HFFc6 (cell line): ENCODE measurements around the gene SLC25A43. TPM values are rescaled to one million over a fixed set of nuclear protein-coding genes. Genes with fewer than 3 reads are reported as not detected.

Experiments
- DNase-seq: peaks from one replicate; pipeline ENCODE4 v3.0.0-alpha.2; 2018
- H3K27ac Mint-ChIP-seq: 2 replicates; pipeline ENCODE4 v1.8.0; 2020; ENCODE audit warnings: mild to moderate bottlenecking, mixed read lengths
- H3K27me3 Mint-ChIP-seq: 2 replicates; pipeline ENCODE4 v1.8.0; 2021; ENCODE audit warnings: mild to moderate bottlenecking, moderate library complexity, mixed read lengths; ENCODE audit not compliant: insufficient read depth
- H3K36me3 Mint-ChIP-seq: 2 replicates; pipeline ENCODE4 v1.8.0; 2021; ENCODE audit warnings: low read depth, mixed read lengths
- H3K4me1 Mint-ChIP-seq: 2 replicates; pipeline ENCODE4 v1.8.0; 2020; ENCODE audit warnings: low read depth, mixed read lengths
- H3K4me3 Mint-ChIP-seq: 2 replicates; pipeline ENCODE4 v1.8.0; 2020; ENCODE audit warnings: mild to moderate bottlenecking, moderate library complexity, mixed read lengths
- H3K9me3 Mint-ChIP-seq: 2 replicates; pipeline ENCODE4 v1.8.0; 2020; ENCODE audit warnings: mild to moderate bottlenecking, mixed read lengths
- CTCF ChIP-seq: fragments of 200-600 bp; sonication (generic); IDR thresholded peaks from 2 replicates; pipeline ENCODE4 v1.5.0; 2021; ENCODE audit warnings: antibody characterized with exemption, mild to moderate bottlenecking
- total RNA-seq, 6 experiments: library from RNA; stranded (reverse); fragmentation: NEBNext Ultra II Directional; extraction: Animal tissue kit (Norgen Biotek cat#: 25700); gene quantifications; 2 replicates in 1 of 6; 3 replicates in 5 of 6; pipeline ENCODE4 v1.2.3, GENCODE V29; 2021

SLC25A43 gene
- total RNA-seq, 6 experiments from 2014 or later = 19.4 to 26.0 (median 22.7) TPM

GRCh38 chrX:119410854-119411253 lies 11.7 kb downstream of the SLC25A43 start:
- DNase-seq = no peak
- Mint-ChIP-seq H3K36me3 (peaks cover 14% of the 10 kb centered on the region), H3K4me3 (peak overlapping the region; percentile 30; the same call in 1 of the 2 replicates), H3K27me3 (no peaks in the 10 kb centered on the region; the same call in 1 of the 2 replicates), H3K27ac (peak overlapping the region; percentile 87), H3K9me3 (no peaks in the 10 kb centered on the region), H3K4me1 (peaks cover 38% of the 10 kb centered on the region)
- TF ChIP-seq CTCF = no peak

- Mint-ChIP-seq H3K4me3 (no peak overlapping the region), H3K27ac (no peak overlapping the region), H3K36me3 (peaks cover 14% of the 10 kb centered on the region), H3K9me3 (no peaks in the 10 kb centered on the region), H3K4me1 (peaks cover 30% of the 10 kb centered on the region), H3K27me3 (no peaks in the 10 kb centered on the region; the same call in 1 of the 2 replicates)
- DNase-seq = no peak
- TF ChIP-seq CTCF = no peak
These were observed 12.8 kb downstream of the SLC25A43 start for GRCh38 chrX:119411959-119412358.

GRCh38 chrX:119417376-119417775 lies 18.2 kb downstream of the SLC25A43 start:
- Mint-ChIP-seq H3K4me3 (no peak overlapping the region), H3K36me3 (peaks cover 3% of the 10 kb centered on the region; the same call in 1 of the 2 replicates), H3K27me3 (no peaks in the 10 kb centered on the region; the same call in 1 of the 2 replicates), H3K4me1 (peaks cover 9% of the 10 kb centered on the region), H3K27ac (no peak overlapping the region), H3K9me3 (no peaks in the 10 kb centered on the region)
- DNase-seq = no peak
- no peak for TF ChIP-seq CTCF

GRCh38 chrX:119417842-119418241 lies 18.7 kb downstream of the SLC25A43 start:
- Mint-ChIP-seq H3K9me3 (no peaks in the 10 kb centered on the region), H3K4me3 (no peak overlapping the region), H3K27ac (no peak overlapping the region), H3K27me3 (no peaks in the 10 kb centered on the region; the same call in 1 of the 2 replicates), H3K36me3 (peaks cover 7% of the 10 kb centered on the region; the same call in 1 of the 2 replicates), H3K4me1 (peaks cover 9% of the 10 kb centered on the region)
- peak; percentile 7 for DNase-seq
- TF ChIP-seq CTCF = peak; percentile 50; the same call in 1 of the 2 replicates

GRCh38 chrX:119419146-119419545 lies 20.0 kb downstream of the SLC25A43 start:
- Mint-ChIP-seq H3K4me1 (peaks cover 9% of the 10 kb centered on the region), H3K9me3 (no peaks in the 10 kb centered on the region), H3K27me3 (no peaks in the 10 kb centered on the region; the same call in 1 of the 2 replicates), H3K4me3 (no peak overlapping the region), H3K27ac (no peak overlapping the region; the same call in 1 of the 2 replicates), H3K36me3 (peaks cover 7% of the 10 kb centered on the region; the same call in 1 of the 2 replicates)
- no peak for DNase-seq
- TF ChIP-seq CTCF = no peak
